HG03571 (cell line): ENCODE results near the gene RTL1.

Source experiments
- ATAC-seq: cut with Tn5 transposase; IDR thresholded peaks from one replicate; pipeline ENCODE4 v1.9.1; 2021; ENCODE audit not compliant: unreplicated experiment

Gene RTL1

DNA sequence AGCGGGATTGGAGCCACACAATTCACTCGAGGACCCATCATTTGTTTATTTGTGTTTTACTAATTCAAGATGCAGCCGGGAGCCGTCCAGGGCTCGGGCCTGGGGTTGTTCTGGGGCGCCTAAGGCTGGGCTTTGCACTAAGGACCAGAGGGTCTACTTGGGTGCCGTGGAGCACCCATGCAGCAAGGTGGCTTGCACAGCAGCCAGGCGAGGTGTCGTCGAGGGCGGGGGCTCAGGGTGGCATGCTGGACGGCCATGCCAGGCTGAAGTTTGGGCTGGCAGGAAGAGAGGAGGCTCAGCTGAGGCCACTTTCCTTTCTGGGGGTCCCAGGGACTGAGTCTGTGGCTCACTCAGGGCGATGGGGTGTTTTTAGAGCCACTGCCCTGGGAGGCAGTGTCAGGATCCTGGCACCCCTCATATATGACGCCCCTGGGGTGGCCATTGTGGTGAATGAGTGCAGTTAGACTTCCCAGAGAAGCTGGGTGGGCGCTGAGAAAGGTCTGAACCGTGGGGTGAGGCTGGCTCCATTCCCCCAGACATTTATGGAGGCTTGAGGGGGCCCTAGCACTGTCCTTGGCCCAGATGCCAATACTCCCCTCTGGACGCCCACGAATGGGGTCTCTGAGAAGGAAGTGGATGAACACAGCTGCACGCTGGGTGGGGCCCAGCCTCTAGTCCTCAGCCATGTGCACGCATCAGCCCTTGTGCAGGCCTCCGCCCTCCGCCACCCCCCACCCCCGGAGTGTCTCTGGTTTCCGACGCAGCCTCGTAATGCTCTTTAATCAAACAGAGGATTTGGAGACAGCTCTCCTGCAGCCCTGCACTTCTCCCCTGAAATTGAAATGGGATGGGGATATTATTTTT, 66.3 kb downstream of the RTL1 start:
- ATAC-seq, result no peak

DNA sequence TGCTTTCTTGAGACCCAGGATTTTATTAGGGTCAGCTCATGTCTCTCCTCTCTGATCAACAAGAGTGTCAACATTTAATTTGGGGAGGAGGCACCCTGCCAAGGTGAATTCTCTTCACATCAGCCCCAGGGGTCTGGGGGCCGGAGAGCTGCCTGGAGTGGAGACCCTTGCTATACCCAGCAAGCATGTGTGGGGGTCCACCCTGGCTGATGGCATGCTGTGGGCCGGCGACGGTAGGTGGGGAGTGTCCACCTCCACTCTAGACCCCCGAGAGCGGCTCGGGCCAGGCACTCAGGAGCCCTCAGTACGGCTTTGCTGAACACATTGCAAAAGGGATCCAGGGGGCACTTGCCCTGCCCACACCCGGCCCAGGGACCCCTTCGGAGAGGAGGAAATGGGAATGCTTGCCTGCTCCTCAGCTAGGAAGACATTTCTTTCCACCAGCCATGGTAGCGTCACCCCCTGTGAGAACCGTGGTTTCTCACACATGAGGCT, 67.2 kb downstream of the RTL1 start:
- ATAC-seq, result no peak

DNA sequence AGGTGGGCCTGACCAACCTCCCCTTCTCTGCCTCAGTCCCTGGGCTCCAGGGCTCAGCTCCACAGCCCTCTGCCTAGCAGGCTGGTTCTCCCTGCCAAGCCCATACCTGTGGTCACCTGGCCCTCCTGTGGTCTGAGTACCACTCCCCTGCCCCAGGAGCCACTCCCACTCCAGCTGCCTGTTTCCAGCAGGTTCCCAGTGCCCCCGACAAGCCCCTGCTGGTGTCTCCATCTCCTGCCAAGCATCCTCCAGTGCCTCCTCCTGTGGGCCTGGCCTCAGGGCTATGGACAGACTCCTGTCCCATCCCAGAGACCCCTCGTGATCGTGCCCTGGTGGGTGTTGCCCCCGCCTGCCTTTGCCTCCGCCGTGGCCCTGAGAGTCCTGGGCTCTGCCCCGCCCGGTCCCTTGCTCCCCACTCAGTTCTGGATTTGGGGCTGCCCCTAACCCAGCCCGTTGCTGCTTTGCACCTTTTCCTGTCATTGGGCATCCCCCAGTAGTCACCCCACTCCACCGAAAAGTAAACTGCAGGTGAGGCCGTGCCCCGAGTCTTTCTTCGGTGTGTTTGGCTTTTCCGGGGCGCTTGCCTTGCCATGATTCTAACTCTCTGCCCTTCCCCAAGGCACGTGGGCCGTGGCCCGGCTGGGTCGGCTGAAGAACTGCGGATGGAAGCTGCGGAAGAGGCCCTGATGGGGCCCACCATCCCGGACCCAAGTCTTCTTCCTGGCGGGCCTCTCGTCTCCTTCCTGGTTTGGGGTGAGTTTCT, 67.8 kb downstream of the RTL1 start:
- ATAC-seq, result no peak

DNA sequence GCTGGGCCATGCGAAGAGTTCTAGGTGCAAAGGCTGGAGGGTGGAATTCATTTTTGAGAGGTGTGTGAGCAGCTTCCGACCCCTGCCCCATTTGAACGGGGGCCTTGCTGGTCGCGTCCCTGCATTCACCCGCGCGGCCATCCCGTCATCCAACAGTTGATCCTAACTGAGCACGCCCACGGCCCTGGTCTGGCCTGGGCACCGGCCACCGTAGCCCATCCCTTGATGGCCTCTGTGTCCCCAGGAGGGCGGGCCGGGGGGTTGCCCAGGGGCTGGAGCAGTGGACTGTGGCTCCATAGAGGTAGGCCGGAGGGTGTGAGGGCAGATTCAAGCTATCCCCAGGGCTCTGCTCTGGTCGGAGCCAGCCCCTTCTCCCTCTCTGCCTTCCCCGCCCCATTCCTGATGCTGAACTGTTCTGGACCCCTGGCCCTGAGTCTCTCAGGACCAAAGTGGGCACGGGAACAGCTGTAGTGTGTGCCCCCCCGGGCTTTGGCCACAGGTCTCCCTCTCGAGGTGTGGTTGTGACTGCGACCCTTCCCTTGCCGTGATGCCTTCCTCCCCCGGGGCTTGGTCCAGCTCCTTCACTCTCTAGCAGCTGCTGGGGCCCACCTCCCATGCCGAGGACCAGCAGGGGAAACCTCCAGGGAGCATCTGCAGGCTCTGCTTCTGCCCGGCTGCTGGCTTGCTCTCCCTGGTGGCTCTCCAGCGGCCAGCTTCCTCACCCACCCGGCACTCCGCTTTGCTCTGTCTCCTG, 68.6 kb downstream of the RTL1 start:
- ATAC-seq, result no peak

DNA sequence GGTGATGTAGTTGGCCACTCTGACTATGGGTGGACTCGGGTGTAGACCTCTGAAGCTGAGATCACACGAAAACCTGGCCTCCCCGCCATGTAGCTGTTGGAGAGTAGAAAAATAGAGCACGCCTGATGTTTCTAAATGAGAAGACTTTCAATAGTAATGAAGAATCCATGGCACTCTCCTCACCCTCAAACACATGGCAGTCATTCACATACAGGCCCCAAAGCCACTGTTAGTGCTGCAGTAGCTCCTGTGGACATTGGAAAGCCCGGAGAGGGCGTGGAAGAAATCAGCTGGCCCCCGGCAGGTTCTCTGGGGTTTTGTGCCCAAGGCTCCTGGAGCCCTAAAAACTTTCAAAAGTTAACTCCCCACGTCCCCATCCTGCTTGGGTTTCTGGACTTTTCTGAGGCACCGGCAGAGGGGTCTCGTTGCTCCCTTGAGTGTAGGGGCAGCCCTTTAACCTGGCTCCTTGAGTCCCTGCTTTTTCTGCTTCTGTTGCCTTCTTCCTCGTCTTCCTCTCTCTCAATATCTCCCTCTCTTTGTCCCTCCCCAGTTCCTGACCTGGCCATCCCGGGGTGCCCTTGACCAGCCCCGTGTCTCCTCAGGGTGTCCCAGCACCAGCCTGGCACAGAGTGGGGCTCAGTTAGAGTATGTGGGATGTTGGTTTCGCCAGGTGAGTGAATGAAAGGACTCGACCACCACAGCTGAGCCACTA, 69.3 kb downstream of the RTL1 start:
- ATAC-seq, result no peak

DNA sequence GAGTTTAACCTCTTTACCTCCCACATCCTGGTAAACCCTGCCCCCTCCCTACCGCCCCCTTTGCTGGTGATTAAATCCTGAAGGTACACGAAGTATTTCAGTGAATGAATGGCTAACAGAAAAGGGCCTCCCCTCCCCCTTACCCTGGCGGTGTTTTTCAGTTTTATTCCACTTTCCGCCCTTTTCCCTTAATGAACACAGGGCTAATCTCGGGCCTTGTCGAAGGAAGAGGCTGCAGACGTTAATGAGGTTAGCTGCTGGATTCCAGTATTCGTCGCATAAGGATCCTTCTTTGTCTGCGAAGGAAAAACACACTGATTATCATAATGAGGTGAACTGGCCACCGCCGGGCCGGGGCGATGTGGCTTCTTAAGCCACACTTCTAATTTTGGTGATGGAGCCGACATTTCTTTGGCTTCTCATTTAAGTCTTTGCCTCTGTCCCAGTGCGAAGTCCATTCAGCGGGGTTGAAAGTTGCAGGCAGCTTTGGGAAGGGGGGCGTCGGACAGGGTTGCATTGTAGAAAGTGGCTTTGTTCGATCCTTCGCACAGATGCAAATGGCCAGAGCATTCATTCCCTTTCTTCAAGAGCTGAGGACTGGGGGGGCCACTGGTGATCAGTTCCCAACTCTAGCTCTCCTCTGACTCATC, 71.1 kb downstream of the RTL1 start:
- ATAC-seq, result no peak

DNA sequence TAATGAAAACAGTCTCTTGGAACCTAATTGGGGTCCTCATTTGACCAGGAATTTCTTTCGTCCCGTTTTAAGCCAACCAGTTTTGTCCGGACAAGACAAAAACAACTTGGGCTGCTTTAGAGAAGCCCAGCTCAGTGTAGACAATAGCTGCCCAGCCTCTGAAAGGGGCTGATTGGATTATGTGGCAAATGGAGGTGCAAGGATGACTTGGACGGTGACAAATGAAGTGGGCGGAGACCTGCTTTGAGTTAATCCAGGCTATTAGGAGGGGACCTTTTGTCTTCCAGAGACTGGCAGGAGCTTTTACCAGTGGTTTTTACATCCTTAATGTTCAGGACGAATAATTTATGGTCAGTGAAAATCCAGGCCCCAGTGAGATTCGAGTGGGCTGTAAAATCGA, 72.8 kb downstream of the RTL1 start:
- no peak for ATAC-seq
